HuH-7.5 (cell line): Measurements from ENCODE around the gene COQ8A.

ENCODE experiments used
- DNase-seq: peaks from one replicate; pipeline ENCODE4 v3.0.0; 2011; ENCODE audit warnings: low spot score

Gene COQ8A

GRCh38 chr1:226940029-226940805, at the start of gene COQ8A:
TSS of gene COQ8A (plus strand) at chr1:226940294. CDS start at chr1:226961386, 21,092 bp downstream.
- peak; percentile 93 for DNase-seq

DNA sequence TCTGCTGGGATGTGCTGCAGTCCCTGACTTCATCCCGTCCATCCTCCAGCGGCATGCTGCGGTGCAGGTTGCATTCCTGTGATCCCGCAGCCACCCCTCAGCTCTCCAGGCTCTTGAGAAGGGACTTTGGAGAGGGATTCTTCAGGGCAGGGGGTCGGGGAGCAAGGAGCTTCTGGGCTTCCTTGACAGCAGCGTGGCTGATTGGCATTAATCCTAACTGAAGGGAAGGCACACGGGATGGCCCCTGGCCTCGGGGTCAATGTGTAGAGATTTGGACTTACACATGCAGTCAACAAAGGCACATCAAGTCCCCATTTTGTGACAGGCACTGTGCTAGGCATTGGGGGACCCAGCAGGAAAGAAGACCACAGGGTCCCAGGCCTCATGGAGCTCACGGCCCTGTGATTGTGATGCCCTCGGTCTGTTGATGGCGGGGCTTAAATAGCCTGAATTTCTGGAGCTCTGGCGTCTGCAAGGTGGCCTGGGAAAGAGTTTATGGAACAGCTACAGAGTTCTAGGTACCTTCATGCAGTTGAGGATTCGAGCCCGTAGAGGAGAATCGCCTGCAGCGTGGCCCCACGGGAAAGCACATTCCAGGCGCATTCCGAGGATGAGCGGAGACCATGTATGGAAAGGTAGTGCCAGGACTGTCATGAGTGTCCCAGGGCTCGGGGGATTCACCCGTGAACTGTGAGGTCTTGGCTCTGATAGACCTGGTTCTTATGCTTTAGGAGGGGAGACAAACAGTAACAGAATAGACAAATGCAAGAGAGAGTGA, 49.6 kb upstream of the COQ8A start:
- DNase-seq, result no peak

DNA sequence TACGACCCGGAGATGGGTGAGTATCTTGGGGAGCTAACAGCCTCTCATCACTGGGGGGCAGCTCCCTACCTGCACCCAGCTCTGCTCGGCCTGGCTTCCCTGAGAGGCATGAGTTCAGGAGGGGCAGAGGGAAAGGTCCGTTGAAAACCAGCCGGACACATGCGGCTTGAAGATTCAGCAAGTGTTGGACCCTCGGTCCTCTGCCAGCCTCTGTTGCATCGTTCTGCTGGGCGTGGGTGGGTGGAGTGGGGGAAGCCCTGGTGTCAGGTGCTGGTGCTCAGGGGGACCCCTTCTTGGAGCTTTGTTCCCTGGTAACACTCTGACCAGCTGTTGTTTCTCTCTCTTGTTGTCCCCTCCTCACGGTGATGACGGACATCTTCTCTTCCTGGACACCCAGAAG, 48.7 kb upstream of the COQ8A start:
- DNase-seq, result no peak

DNA sequence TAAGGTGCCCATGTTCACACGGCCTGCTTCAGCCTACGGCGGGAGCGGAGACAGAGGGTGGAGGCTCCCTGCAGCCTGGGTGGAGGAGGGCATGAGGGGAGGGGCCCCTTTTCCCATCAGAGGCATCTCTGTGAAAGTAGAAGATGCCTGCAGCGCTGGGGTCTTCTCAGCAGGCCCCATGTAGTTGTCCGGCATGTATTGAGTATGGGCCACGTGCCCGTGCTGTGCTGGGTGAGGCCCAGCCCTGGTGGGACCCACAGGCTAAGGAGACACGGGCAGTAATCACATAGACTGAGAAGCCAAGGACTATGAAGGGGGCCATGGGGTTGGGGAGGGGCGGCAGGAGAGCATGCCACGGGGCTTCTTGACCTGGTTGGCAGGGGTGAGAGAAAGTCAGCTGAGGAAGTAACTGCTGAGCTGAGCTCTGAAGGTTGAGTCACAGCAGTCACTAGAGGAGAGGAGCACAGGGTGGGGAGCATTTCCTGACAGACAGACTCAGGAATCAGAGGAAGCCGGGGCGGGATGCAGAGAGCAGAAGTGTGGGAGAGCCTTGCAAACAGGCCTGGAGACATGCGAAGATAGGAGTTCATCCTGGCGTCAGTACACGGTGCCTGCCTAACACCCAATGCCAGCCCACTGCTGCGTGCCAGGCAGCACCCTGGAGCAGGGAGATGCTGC, 48.1 kb upstream of the COQ8A start:
- DNase-seq, result no peak

GRCh38 chr1:226892524-226892875, 47.6 kb upstream of the COQ8A start:
- DNase-seq, result no peak

GRCh38 chr1:226893936-226894335, 46.2 kb upstream of the COQ8A start:
- no peak for DNase-seq

DNA sequence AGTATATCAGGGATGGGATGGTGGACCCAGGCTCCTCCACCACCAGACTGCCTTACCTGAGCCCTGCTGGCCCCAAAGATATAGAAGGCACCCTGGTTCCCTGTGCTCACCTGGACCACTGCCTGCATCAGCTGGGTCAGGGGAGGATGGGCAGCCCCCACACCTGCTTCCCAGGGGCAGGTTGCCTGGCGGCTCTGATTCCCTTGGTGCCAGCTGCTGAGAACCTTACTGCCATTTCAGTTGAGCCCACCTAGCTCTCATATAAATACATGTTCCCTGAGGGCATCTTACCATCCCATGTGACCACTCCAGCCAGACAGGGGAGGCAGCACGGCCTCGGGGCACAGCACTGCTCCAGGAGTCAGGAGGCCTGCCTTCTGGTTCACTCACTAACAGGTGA, 45.3 kb upstream of the COQ8A start:
- DNase-seq, result no peak

- DNase-seq, result no peak
These were observed 44.5 kb upstream of the COQ8A start for GRCh38 chr1:226895644-226896043.

GRCh38 chr1:226898246-226898645, 41.8 kb upstream of the COQ8A start:
- DNase-seq, result no peak

GRCh38 chr1:226901421-226901820, 38.7 kb upstream of the COQ8A start:
- no peak for DNase-seq

- no peak for DNase-seq
These were observed 37.5 kb upstream of the COQ8A start for GRCh38 chr1:226902601-226903000.

GRCh38 chr1:226903819-226904716, 36.0 kb upstream of the COQ8A start:
- no peak for DNase-seq

DNA sequence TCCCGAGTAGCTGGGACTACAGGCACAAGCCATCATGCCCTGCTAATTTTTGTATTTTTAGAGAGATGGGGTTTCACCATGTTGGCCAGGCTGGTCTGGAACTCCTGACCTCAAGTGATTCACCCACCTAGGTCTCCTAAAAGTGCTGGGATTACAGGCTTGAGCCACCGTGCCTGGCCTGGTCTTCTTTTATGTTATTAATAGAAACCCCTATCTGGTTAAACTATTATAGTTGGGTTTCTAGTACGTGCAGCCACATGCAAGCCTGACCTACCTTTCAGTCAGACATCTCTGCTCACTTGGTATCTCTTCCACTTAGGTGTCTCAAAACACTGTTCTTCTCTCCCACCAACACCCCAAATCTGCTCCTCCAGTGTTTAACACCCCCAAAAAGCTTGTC, 35.3 kb upstream of the COQ8A start:
- DNase-seq, result no peak

- no peak for DNase-seq
These were observed 31.7 kb upstream of the COQ8A start for GRCh38 chr1:226908419-226908818.

DNA sequence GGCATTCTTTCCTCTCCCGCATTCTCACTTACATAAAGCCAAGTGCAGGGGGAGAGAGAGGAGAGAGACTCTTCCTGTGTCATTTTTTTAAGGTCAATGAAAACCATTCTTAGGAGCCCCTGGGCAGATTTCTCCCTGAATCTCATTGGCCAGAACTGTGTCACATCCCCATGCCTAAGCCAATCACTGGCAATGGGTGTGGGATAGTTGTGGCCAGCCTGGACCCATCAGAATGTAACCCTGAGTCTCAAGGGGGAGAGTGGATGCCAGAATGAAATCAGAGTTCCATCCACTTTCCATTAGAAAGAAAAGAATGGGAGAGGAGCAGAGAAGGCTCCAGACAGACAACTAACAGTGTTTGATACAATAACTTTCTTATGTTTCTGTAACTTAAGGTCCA, 31.2 kb upstream of the COQ8A start:
- DNase-seq, result no peak

- peak; percentile 89 for DNase-seq
These were observed 27.4 kb upstream of the COQ8A start for GRCh38 chr1:226912587-226913176.

DNA sequence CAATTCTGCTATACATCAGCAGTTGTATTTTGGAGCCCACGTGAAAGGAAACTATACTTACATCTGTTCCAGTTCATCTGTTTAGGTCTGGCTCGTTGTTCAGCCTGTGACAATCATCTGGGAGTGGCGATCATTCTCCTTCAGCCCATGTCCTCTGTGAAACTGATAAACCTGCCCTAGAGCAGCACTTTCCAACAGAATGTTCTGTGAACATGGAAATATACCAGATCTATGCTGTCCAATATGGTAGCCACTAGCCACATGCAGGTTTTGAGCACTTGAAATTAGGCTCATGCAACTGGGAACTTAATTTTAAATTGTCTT, 24.5 kb upstream of the COQ8A start:
- no peak for DNase-seq

- no peak for DNase-seq
These were observed 23.6 kb upstream of the COQ8A start for GRCh38 chr1:226916497-226916896.

DNA sequence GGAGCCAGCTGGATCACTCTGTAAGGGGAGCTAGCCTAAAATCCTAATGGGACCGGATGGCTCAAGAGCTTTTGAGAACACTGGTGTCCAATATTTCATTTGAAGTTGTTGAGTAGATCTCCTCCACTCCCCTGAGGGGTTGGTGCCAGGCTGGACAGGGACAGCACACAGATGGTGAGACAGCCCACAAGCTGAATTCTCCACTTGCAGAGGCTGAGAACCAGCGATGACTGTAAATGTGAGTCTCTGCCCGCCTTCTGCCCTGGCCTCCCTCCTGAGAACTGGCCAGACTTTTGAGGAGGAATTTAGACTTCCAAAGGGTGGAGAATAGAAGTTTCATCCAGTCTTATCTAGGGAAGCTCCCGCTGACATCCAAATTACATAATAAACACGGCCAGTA, 20.5 kb upstream of the COQ8A start:
- DNase-seq, result no peak

GRCh38 chr1:226919995-226920394, 20.1 kb upstream of the COQ8A start:
- DNase-seq, result no peak

GRCh38 chr1:226920446-226920894, 19.6 kb upstream of the COQ8A start:
- DNase-seq, result no peak

DNA sequence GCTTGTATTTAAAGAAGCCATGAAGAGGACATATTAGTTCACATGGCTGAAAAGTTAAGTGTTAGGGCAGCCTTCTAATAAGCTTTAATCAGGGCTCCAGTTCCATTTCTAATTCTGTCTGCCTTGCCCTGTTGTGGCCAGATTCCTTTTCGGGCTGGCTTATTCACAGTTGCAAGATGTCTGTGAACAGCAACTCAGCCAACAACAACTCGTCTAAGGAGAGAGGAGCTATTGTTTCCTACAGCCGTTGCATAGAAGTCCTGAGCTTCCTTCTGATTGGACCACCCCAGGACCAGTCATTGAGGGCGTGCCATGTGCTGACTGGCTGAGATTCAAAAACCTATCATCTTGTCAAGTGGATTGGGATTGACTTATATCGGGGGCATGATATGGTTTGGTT, 18.6 kb upstream of the COQ8A start:
- no peak for DNase-seq
